ENCODE data around the gene DHX30.
"Not testable (repeated sequence)": the region's sequence is repeated elsewhere in the genome, so short reads cannot be mapped to it uniquely, and the experiment has no call there.

The DHX30 gene

GRCh38 chr3:47802734-47803479, at the start of gene DHX30:
Gene DHX30, plus strand, starts transcription at chr3:47803138. Its CDS starts 7,546 bp downstream, at chr3:47810684.
- DNase-seq = peak; percentile 75 to 79

GRCh38 chr3:47758261-47759025, 44.5 kb upstream of the DHX30 start:
- no peak for DNase-seq

- not testable (repeated sequence) for DNase-seq
These were observed 42.7 kb upstream of the DHX30 start for GRCh38 chr3:47760207-47760606.

- DNase-seq = no peak
These were observed 41.9 kb upstream of the DHX30 start for GRCh38 chr3:47761046-47761445.

- no peak for DNase-seq
These were observed 40.7 kb upstream of the DHX30 start for GRCh38 chr3:47762233-47762632.

GRCh38 chr3:47766186-47766585, 36.8 kb upstream of the DHX30 start:
- DNase-seq = no peak

- no peak for DNase-seq
These were observed 30.9 kb upstream of the DHX30 start for GRCh38 chr3:47772047-47772446.

- DNase-seq = no peak
These were observed 30.1 kb upstream of the DHX30 start for GRCh38 chr3:47772788-47773187.

- DNase-seq = no peak
These were observed 24.2 kb upstream of the DHX30 start for GRCh38 chr3:47778746-47779145.

- DNase-seq = peak; percentile 25 to 52
These were observed 21.9 kb upstream of the DHX30 start for GRCh38 chr3:47780741-47781684.

GRCh38 chr3:47781685-47782445, 21.1 kb upstream of the DHX30 start, which contains the start of gene SMARCC1:
Gene SMARCC1, minus strand, starts transcription at chr3:47781893. Its CDS starts 96 bp downstream, at chr3:47781797.
- DNase-seq = peak; percentile 93 to 94

GRCh38 chr3:47782446-47783308, 20.3 kb upstream of the DHX30 start:
- peak in 1 of 2 experiments; percentile 57 for DNase-seq

GRCh38 chr3:47783673-47784072, 19.3 kb upstream of the DHX30 start:
- DNase-seq = no peak

GRCh38 chr3:47791193-47791855, 11.6 kb upstream of the DHX30 start:
- no peak for DNase-seq

GRCh38 chr3:47792699-47793098, 10.2 kb upstream of the DHX30 start:
- DNase-seq = no peak

GRCh38 chr3:47794544-47794943, 8.4 kb upstream of the DHX30 start:
- DNase-seq = no peak

- DNase-seq = peak; percentile 33 to 41
These were observed 3.2 kb upstream of the DHX30 start for GRCh38 chr3:47799733-47800132.

GRCh38 chr3:47803480-47804025, 615 bp downstream of the DHX30 start:
- peak in 1 of 2 experiments; percentile 40 for DNase-seq

GRCh38 chr3:47804577-47804976, 1.6 kb downstream of the DHX30 start:
- no peak for DNase-seq

- no peak for DNase-seq
These were observed 10.7 kb downstream of the DHX30 start for GRCh38 chr3:47813551-47814177.

Data from Kasumi-1 (cell line).